GM23338 (cell line): ENCODE results near the gene ERGIC2.

ENCODE experiments used
- CREB1 ChIP-seq: fragments of 250-450 bp; sonication (Bioruptor Pico); IDR thresholded peaks from 2 replicates; pipeline ENCODE4 v1.5.0; 2020; ENCODE audit warnings: low read depth, mild to moderate bottlenecking, moderate library complexity
- ETS1 ChIP-seq: IDR thresholded peaks from 2 replicates; pipeline ENCODE4 v1.6.1; 2016; ENCODE audit warnings: antibody characterized with exemption
- EZH2 ChIP-seq: fragments of 200-600 bp; sonication (generic); IDR thresholded peaks from one replicate; pipeline ENCODE4 v1.8.0; 2017; ENCODE audit warnings: antibody characterized with exemption, mild to moderate bottlenecking, low read depth; ENCODE audit not compliant: unreplicated experiment
- EZH2phosphoT487 ChIP-seq: fragments of 200-600 bp; sonication (generic); IDR thresholded peaks from one replicate; pipeline ENCODE4 v1.8.1; 2018; ENCODE audit warnings: antibody characterized with exemption; ENCODE audit not compliant: unreplicated experiment
- JUNB ChIP-seq: IDR thresholded peaks from one replicate; pipeline ENCODE4 v1.6.1; 2016; ENCODE audit warnings: antibody characterized with exemption; ENCODE audit not compliant: unreplicated experiment
- POLR2AphosphoS5 ChIP-seq: IDR thresholded peaks from 2 replicates; pipeline ENCODE4 v1.6.1; 2016; ENCODE audit warnings: antibody characterized with exemption, low read depth
- REST ChIP-seq: IDR thresholded peaks from one replicate; pipeline ENCODE4 v1.6.1; 2018; ENCODE audit warnings: antibody characterized with exemption; ENCODE audit not compliant: unreplicated experiment
- TF ChIP-seq, protein P1 (sequence below), 2 experiments: fragments of 200-600 bp in 1 of 2; sonication (generic) in 1 of 2; conservative IDR thresholded peaks; 2 replicates each; pipeline versions ENCODE4 v1.5.1 to v1.6.1; 2016 to 2017; ENCODE audit warnings: antibody characterized with exemption in 2 of 2, low read depth in 2 of 2, mild to moderate bottlenecking in 2 of 2, moderate library complexity in 1 of 2

- TF ChIP-seq, protein P1, sequence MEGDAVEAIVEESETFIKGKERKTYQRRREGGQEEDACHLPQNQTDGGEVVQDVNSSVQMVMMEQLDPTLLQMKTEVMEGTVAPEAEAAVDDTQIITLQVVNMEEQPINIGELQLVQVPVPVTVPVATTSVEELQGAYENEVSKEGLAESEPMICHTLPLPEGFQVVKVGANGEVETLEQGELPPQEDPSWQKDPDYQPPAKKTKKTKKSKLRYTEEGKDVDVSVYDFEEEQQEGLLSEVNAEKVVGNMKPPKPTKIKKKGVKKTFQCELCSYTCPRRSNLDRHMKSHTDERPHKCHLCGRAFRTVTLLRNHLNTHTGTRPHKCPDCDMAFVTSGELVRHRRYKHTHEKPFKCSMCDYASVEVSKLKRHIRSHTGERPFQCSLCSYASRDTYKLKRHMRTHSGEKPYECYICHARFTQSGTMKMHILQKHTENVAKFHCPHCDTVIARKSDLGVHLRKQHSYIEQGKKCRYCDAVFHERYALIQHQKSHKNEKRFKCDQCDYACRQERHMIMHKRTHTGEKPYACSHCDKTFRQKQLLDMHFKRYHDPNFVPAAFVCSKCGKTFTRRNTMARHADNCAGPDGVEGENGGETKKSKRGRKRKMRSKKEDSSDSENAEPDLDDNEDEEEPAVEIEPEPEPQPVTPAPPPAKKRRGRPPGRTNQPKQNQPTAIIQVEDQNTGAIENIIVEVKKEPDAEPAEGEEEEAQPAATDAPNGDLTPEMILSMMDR (conservative IDR thresholded peaks at IDR 0.05; ENCODE audit: low read depth in 2 of 2), result no peak
- TF ChIP-seq JUNB (no peak), EZH2 (no peak), POLR2AphosphoS5 (no peak), REST (no peak), EZH2phosphoT487 (no peak), CREB1 (CRISPR knock-in tag) (no peak), ETS1 (no peak)
Measured at GRCh38 chr12:29376118-29376517, 4.9 kb downstream of the ERGIC2 start.
